Epithelial cell of proximal tubule (primary cell): ENCODE measurements around the gene NUP107. TPM values are rescaled to one million over a fixed set of nuclear protein-coding genes. Genes with fewer than 3 reads are reported as not detected.

Experiments
- DNase-seq: peaks from one replicate; pipeline ENCODE4 v3.0.0-alpha.2; 2011; ENCODE audit warnings: low read depth
- H3K4me3 ChIP-seq: 2 replicates; pipeline ENCODE4 v1.5.1; 2011; ENCODE audit warnings: low read depth, mild to moderate bottlenecking, low read length
- total RNA-seq: library from RNA; depleted of rRNA; stranded (reverse); fragments of >200 nt; gene quantifications from 2 replicates; pipeline ENCODE4 v1.2.3, GENCODE V29; 2015
- TF ChIP-seq, protein P1 (sequence below): conservative IDR thresholded peaks from 2 replicates; pipeline ENCODE4 v1.5.1; 2012; ENCODE audit warnings: low read depth, mild to moderate bottlenecking, low read length

The NUP107 gene
- total RNA-seq, 1 donor from 2014 or later = 63.3 TPM

DNA sequence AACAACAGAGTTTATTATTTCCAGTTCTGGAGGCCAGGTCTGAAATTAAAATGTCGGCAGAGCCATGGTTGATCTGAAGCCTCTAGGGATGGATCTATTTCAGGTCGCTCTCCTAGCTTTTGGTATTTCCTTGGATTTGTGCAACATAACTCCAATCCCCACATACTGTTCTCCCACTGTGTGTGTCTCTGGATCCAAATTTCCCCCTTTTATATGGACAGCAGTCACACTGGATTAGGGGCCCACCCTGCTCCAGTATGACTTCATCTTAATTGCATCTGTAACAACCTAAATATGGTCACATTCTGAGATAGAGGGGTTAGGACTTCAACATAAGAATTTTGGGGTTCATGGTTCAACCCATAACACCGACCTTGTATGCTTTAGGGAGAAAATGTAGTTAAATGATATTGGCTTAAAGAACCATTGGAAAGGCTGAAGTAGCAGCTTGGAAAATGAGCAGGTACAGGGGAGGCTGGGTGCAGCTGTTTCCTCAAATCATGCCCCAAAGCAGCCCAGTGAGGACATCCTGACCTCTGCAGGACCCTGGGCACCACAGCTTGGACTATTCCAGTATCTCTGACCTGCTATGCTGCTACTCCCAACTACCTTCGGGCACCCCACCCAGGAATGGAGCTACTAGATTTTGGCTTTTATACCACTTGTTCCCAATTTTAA is 107.3 kb downstream of the NUP107 start:
- no peak for DNase-seq

DNA sequence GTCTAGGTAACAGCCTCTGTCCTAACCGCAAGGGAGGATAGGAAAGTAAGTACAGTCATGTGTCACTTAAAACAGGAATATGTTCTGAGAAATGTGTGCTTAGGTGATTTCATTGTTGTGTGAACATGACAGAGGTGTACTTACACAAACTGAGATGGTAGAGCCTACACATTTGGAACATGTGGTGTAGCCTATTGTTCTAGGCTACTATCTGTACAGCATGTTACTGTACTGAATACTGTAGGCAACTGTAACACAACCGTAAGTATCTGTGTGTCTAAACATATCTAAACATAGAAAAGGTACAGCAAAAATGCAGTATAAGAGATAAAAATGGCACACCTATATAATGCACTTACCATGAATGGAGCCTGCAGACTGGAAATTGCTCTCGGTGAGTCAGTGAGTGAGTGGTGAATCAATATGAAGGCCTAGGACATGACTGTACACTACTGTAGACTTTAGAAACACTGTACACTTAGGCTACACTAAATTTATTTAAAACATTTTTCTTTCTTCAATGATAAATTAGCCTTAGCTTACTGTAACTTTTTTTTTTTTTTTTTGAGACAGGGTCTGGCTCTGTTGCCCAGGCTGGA is 108.0 kb downstream of the NUP107 start:
- DNase-seq = no peak
- TF ChIP-seq, protein P1, sequence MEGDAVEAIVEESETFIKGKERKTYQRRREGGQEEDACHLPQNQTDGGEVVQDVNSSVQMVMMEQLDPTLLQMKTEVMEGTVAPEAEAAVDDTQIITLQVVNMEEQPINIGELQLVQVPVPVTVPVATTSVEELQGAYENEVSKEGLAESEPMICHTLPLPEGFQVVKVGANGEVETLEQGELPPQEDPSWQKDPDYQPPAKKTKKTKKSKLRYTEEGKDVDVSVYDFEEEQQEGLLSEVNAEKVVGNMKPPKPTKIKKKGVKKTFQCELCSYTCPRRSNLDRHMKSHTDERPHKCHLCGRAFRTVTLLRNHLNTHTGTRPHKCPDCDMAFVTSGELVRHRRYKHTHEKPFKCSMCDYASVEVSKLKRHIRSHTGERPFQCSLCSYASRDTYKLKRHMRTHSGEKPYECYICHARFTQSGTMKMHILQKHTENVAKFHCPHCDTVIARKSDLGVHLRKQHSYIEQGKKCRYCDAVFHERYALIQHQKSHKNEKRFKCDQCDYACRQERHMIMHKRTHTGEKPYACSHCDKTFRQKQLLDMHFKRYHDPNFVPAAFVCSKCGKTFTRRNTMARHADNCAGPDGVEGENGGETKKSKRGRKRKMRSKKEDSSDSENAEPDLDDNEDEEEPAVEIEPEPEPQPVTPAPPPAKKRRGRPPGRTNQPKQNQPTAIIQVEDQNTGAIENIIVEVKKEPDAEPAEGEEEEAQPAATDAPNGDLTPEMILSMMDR = no peak
- H3K4me3 ChIP-seq = no peak overlapping the region

More for the DNA sequence above, 107.3 kb downstream of the NUP107 start:
- H3K4me3 ChIP-seq = no peak overlapping the region
- TF ChIP-seq, protein P1 = no peak

Other genes starting within 250 kb of the NUP107 start
- gene RAP1B, start 76.1 kb upstream of the NUP107 start, total RNA-seq = 139 and 166 TPM in 2 replicates
- 3.8 and 5.6 TPM in 2 replicates for gene SLC35E3, start 59.2 kb downstream of the NUP107 start, total RNA-seq
- 53.0 and 129 TPM in 2 replicates for gene MDM2, start 121.2 kb downstream of the NUP107 start, total RNA-seq
- gene CPM, start 246.2 kb downstream of the NUP107 start, total RNA-seq = 35.0 and 41.7 TPM in 2 replicates